ENCODE measurements around the gene PDE11A. TPM values are rescaled to one million over a fixed set of nuclear protein-coding genes. Genes with fewer than 3 reads are reported as not detected.
A peak's percentile ranks its signal among the peaks of the same experiment; 100 is the strongest.

PDE11A gene
- total RNA-seq, 6 experiments from 2014 or later = 1.2 to 9.4 (median 6.3) TPM

- 12% methylated on average over 11 of the region's 12 CpGs for WGBS (ENCODE audit: insufficient coverage, low coverage, low lambda C conversion rate, missing lambda C conversion rate)
- ATAC-seq = peak; percentile 98 to 100 (median 99)
- no peaks in the 10 kb centered on the region for H3K9me3 ChIP-seq
- peak; percentile 50 to 71 (median 69) for DNase-seq
- H3K36me3 ChIP-seq = no peaks in the 10 kb centered on the region
- intact Hi-C loops (cut with DNase I) = no loop called here
- no peaks in the 10 kb centered on the region for H3K27me3 ChIP-seq
- H3K27ac ChIP-seq = no peak overlapping the region
- TF ChIP-seq POLR2A (IDR thresholded peaks at IDR 0.05) (no peak), CTCF (IDR thresholded peaks at IDR 0.05) (peak; percentile 70 to 86 (median 80))
- peak overlapping the region in 1 of 3 donors; percentile 25 for H3K4me3 ChIP-seq
- no peaks in the 10 kb centered on the region for H3K4me1 ChIP-seq
Observed at GRCh38 chr2:177906041-177906718, 166.4 kb downstream of the PDE11A start.

GRCh38 chr2:177905640-177906039 is 166.9 kb downstream of the PDE11A start:
- Histone ChIP-seq H3K36me3 (no peaks in the 10 kb centered on the region), H3K27me3 (no peaks in the 10 kb centered on the region), H3K27ac (no peak overlapping the region), H3K9me3 (no peaks in the 10 kb centered on the region), H3K4me3 (peak overlapping the region in 1 of 3 donors; percentile 25), H3K4me1 (no peaks in the 10 kb centered on the region)
- no CpG with 5 or more reads among the region's 2 CpGs for WGBS (ENCODE audit: insufficient coverage, low coverage, low lambda C conversion rate, missing lambda C conversion rate)
- no peak for TF ChIP-seq CTCF (IDR thresholded peaks at IDR 0.05)
- no peak for ATAC-seq
- DNase-seq = no peak
- intact Hi-C loops (cut with DNase I) = no loop called here

DNA sequence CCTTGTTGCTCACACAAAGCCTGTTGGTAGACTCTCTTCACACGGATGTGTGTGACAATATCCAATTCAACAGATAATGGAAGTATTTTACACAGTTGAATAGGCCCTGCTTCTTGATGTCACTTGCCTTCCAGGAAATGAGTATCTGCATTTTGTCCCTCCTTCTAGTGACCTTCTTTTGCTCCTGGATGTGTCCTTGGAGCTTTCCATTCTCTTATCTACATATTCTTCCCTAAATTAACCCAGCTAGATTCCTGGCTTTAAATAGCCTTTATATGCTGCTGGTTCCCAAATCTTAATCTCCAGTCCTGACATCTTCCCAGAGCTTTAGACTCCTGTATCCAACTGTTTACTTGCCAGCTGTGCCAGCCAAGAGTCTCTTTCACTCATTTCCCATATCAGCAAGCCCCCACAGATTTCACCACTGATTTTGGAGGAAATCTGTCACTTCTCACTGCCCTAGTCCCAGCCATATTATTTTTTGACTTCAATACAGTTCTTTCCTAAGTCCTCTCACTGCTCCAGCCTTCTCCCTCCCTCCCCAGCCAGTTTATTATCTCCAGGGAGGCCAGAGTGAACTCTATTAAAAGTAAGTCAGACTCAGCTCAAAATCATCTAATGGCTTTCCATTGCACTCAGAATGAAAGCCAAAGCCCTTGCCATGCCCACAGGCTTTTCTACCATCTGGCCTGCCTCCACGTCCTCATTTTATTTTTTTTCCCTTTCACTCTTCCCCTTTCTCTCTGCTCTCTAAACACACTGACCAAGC is 170.0 kb downstream of the PDE11A start:
- DNase-seq = no peak
- Histone ChIP-seq H3K27ac (no peak overlapping the region), H3K4me3 (no peak overlapping the region), H3K4me1 (no peaks in the 10 kb centered on the region), H3K36me3 (no peaks in the 10 kb centered on the region), H3K27me3 (no peaks in the 10 kb centered on the region), H3K9me3 (no peaks in the 10 kb centered on the region)
- 69% methylated on average over 2 of the region's 2 CpGs for WGBS (ENCODE audit: insufficient coverage, low coverage, low lambda C conversion rate, missing lambda C conversion rate)
- TF ChIP-seq CTCF (IDR thresholded peaks at IDR 0.05) = no peak
- TF ChIP-seq POLR2A (IDR thresholded peaks at IDR 0.05) = no peak
- intact Hi-C loops (cut with DNase I) = no loop called here
- ATAC-seq = no peak

- TF ChIP-seq CTCF (IDR thresholded peaks at IDR 0.05) (no peak), POLR2A (IDR thresholded peaks at IDR 0.05) (no peak)
- ATAC-seq = no peak
- Histone ChIP-seq H3K9me3 (no peaks in the 10 kb centered on the region), H3K36me3 (no peaks in the 10 kb centered on the region), H3K4me3 (no peak overlapping the region), H3K4me1 (no peaks in the 10 kb centered on the region), H3K27ac (no peak overlapping the region), H3K27me3 (no peaks in the 10 kb centered on the region)
- DNase-seq = no peak
- intact Hi-C loops (cut with DNase I) = no loop called here
Observed at GRCh38 chr2:177900082-177900481, 172.5 kb downstream of the PDE11A start.
